ENCODE data around the gene PDZRN4. TPM values are rescaled to one million over a fixed set of nuclear protein-coding genes. Genes with fewer than 3 reads are reported as not detected.

Gene PDZRN4
- total and polyA plus RNA-seq, 2 donors (not counting 3 experiments of a cell fraction or from before 2014, with no cell fraction given) = not detected

GRCh38 chr12:41459111-41459905 is 271.2 kb downstream of the PDZRN4 start:
- CTCF ChIA-PET = interaction anchor here (0.9 kb wide), 1 partner anchor 21 kb away, joined by 3 read pairs; no protein-coding TSS in a partner anchor
- no peak for DNase-seq (ENCODE audit: low read depth, low spot score)

More at GRCh38 chr12:41459111-41459905, 271.2 kb downstream of the PDZRN4 start:
- no peaks in the 10 kb centered on the region for H3K9me1 ChIP-seq (replicated peaks; ENCODE audit: control insufficient read depth, extremely low read depth, insufficient read depth, low read length)
- H3K27ac ChIP-seq (ENCODE audit: insufficient read depth, low read depth, low read length) = no peak overlapping the region
- H4K20me1 ChIP-seq (replicated peaks; ENCODE audit: control insufficient read depth, extremely low read depth, insufficient read depth, low read length) = no peaks in the 10 kb centered on the region
- H2AFZ ChIP-seq (ENCODE audit: low read depth, low read length) = no peak overlapping the region
- H3K4me1 ChIP-seq (ENCODE audit: control insufficient read depth, extremely low read depth, insufficient read depth, low read length) = no peaks in the 10 kb centered on the region
- H3K4me2 ChIP-seq (ENCODE audit: insufficient read depth, low read length) = no peak overlapping the region
- H3K27me3 ChIP-seq (ENCODE audit: control insufficient read depth in 2 of 2, insufficient read depth in 2 of 2, low read length in 2 of 2) = no peaks in the 10 kb centered on the region
- H3K36me3 ChIP-seq (ENCODE audit: control insufficient read depth in 2 of 2, extremely low read depth in 1 of 2, insufficient read depth in 2 of 2, low read length in 2 of 2) = no peaks in the 10 kb centered on the region
- no peak overlapping the region for H3K9ac ChIP-seq (replicated peaks; ENCODE audit: extremely low read depth, insufficient read depth, low read length)
- POLR2A ChIA-PET = no interaction called here
- no peaks in the 10 kb centered on the region for H3K9me3 ChIP-seq (replicated peaks; ENCODE audit: control insufficient read depth, insufficient read depth, low read length)
- intact Hi-C loops (cut with micrococcal nuclease) (no loop called here), dilution Hi-C loops (cut with MboI; ENCODE audit: extremely low pct_ligation_motif_present, low sequenced_read_pairs) (no loop called here)
- TF ChIP-seq FOS (IDR thresholded peaks at IDR 0.05; ENCODE audit: borderline replicate concordance, insufficient read depth, low read length) (no peak), POLR2A (IDR thresholded peaks at IDR 0.05; ENCODE audit: low read depth, low read length) (no peak), CTCF (IDR thresholded peaks at IDR 0.05; ENCODE audit: extremely low read depth in 1 of 2, insufficient read depth in 1 of 2, low read depth in 1 of 2, low read length in 2 of 2) (no peak)
- H3K79me2 ChIP-seq (ENCODE audit: control insufficient read depth, insufficient read depth, low read length) = no peaks in the 10 kb centered on the region
- peak; percentile 47 for FAIRE-seq
- H3K4me3 ChIP-seq (replicated peaks in 1 of 3; ENCODE audit: insufficient read depth in 1 of 3, low read depth in 1 of 3, low read length in 3 of 3) = no peak overlapping the region
- BruUV-seq (replicated peaks) = no TSS peak
